NCI-H2196 treated with DMSO at 0.1 percent for 48 hours (cell line): ENCODE measurements around the gene SCN4A.
A peak's percentile ranks its signal among the peaks of the same experiment; 100 is the strongest.
"Not testable (repeated sequence)": the region's sequence is repeated elsewhere in the genome, so short reads cannot be mapped to it uniquely, and the experiment has no call there.

Experiments
- DNase-seq: peaks from one replicate; lab custom pipeline; 2025; ENCODE audit not compliant: unreplicated experiment; lab: John Stamatoyannopoulos, UW

Gene SCN4A

DNA sequence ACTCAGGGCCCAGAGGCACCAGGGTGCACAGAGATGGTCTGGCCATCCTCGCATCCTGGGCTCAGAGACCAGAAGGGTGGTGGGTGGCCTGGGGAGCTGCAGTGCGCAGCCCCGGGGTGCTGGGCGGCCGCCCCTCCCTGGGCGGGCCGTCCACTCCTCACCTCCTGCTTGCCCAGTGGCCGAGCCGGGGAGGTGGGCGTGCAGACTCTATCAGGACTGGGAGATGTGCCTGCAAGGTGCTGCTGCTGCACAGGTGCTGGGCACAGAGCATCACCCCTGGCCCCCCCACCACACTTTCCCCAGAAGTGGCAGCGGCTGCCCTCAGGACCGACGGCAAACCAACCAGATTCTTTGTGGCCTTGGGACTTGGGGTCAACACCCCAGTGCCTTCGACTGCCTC is at the start of gene SCN4A:
Gene SCN4A (minus strand): TSS at position 123 of the 400 bp plus-strand sequence. CDS start 77 bp downstream, at position 46.
- DNase-seq, result no peak

DNA sequence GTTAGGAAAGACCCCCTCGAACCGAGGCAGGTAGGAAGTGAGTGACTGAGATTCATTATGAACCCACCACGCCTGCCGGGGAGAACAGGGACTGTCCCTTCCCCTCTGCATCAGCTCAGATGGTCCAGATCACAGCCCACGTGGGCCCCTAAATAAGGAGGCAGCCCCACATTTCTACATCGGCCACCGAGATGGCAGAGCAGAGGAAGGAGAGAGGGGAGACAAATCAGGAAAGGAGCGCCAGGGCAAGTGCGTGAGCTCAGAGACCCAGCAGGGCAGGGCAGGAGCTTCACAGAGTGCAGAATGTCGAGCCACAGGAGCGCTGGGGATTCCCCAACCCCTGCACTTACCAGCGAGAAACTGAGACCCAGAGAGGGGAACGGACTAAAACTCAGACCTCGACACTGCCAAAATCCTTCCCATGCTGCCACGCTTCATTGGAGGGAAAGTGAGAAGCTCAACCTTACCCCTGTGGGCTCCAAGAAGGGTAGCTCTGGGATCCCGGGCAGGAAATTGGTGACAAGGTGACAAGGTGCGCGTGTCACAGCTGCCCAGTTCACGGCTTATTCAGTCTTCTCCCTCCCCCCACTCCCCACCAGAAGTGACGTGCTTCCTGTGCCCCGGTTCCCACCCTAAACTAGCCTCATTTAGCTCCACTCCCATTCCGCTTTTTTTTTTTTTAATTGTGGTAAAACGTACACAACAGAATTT is 47.5 kb upstream of the SCN4A start, which contains the start of gene ICAM2:
Gene ICAM2 (minus strand): TSS at position 578 of the 711 bp plus-strand sequence. CDS start 13,942 bp downstream, outside the sequence.
- DNase-seq, result no peak

GRCh38 chr17:64019551-64019961 is 46.8 kb upstream of the SCN4A start:
- not testable (repeated sequence) for DNase-seq

DNA sequence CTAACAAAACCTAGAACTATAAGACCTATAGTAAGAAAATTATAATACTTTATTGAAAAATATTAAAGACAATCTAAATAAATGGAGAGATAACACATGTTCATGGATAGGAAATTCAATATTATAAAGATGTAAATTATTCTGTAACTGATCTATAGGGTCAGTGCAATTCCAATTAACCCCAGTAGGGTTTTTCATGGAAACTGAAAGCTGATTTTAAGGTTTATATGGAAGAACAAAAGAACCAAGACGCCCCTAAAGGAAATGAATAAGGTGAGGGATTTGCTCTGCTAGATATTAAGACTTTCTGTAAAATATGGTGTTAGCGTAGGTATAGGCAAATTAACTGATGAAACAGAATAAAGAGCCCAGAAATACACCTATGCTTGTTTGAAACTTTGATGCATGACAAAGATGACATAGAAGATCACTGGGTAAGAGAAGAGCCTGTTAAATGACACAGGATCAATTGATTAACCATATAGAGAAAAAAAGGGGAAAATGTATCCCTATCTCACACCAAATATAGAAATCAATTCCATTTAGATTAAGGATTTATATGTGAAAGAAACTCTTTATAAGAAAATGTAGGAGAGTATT is 44.8 kb upstream of the SCN4A start:
- DNase-seq, result no peak

DNA sequence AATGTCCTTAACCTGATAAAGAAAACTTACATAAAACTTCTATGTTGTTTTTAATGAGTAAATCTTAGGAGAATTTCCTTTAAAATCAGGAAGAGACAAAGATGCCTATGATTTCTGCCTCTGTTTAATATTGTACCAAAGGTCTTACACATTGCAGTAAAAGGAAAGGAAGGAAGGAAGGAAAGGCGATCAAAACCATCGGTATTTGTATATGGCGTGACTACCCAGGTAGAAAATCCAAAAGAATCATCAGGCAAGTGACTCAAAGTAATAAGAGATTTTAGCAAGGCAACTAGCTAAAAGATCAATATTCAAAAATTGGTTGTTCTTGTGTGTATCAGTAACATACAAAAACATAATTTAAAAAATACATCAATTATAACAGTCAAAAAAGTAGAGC is 44.3 kb upstream of the SCN4A start:
- no peak for DNase-seq

DNA sequence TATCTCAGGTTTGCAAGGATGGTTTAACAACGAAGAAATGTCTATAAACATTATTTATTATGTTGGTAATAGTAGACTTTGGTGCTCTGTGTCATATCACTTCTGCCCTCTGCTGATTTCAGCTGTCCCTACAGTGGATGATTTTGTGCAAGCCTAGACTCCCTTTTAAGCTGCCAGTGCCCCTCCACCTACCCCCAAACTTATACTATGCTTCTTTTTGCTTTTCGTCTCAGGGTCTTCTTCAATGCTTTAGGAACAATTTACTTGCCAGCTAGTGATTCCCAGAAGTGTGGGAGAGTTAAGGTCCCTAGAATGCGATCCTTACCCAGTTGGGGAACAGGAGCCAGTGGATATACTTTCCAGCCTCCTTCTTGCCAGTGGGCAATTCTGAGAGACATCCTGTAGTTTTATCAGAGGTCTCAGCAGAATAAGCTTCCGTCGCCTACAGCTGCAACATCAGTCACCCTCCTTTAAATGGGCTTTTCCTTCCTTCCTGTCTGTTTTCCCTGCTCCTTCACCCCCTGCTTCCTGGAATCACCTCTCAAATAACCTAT is 43.6 kb upstream of the SCN4A start:
- no peak for DNase-seq

DNA sequence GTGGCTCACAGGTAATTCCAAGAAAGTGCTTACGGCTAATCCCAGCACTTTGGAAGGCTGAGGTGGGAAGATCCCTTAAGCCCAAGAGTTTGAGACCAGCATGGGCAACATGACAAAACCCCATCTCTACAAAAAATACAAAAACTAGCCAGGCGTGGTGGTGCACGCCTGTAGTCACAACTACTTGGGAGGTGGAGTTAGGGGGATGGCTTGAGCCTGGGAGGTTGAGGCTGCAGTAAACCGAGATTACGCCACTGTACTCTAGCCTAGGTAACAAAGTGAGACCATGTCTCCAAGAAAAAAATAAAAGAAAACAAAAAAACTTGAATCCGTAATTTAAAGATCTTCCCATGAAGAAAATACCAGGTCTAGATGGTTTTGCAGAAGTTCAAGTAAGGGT is 42.7 kb upstream of the SCN4A start:
- DNase-seq, result no peak

DNA sequence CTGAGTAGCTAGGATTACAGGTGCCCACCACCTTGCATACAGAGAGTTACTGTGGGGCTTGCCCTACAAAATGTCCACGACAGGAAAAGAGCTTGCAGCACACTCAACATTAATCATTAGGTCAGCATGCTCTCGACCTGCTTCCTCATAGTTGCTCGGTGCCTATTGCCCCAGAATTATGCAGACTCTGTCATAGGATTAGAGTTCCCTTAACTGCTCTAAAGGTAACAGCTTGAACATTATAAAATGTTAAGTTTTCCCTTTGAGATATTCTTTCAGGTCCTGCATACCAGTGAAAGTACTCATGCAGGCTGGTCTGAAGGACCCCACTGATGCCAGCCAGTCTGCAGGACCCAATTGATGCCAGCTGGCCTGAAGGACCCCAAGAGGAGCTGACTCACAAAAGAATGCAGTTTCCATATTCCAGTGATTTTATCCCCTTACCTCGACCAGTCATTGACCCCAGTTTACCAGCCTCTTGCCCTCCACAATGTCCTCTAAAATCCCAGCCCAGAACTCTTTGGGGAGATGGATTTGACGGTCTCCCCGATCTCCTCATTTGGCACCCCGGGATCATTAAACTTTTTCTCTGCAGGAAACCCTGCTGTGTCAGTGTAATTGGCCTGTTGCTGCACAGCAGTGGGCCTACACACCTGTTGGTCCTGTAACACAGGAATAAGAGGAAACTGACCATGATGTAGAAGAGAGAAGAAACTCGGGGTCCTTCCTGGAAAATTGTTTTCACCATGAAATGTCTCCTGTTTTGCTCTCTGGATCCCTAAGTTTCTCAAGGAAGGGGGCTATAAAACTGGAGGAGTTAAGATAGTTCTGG is 37.1 kb upstream of the SCN4A start:
- DNase-seq, result no peak

GRCh38 chr17:64008830-64009229 is 36.1 kb upstream of the SCN4A start:
- DNase-seq, result no peak

GRCh38 chr17:64008346-64008745 is 35.6 kb upstream of the SCN4A start:
- DNase-seq, result no peak

GRCh38 chr17:64007838-64008282 is 35.1 kb upstream of the SCN4A start:
- no peak for DNase-seq

GRCh38 chr17:64007089-64007837 is 34.5 kb upstream of the SCN4A start:
- peak; percentile 7 for DNase-seq

DNA sequence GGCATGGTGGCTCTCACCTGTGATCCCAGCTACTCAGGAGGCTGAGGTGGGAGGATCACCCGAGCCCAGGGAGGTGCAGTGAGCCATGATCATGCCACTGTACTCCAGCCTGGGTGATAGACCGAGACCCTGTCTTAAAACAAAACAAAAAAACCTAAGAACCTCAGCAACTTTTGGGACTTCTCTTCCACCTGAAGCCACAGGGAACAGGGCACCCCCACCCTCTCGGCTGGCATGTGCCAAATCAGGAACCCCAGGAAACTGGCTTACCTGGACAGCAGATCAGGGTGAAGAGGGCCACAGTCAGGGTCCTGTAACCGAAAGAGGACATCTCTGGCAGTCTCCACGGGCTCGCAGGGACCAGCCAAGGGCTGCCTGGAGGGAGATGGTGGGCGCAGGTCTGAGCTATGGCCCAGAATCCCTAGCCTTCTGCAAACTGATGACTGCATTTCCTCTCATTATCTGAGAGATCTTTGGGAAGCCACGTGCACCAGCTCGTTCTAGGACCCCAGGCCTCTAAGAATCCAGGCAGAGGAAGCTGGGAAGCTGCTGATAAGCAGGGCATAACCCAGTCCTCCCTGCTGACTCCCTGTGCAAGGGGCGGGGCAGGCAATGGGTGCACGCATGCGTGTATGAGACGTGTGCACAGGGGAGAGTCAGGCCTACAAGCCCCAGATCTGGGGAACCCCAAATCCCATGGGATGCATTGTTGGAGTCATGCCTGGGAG is 33.8 kb upstream of the SCN4A start:
- no peak for DNase-seq

- DNase-seq, result peak; percentile 73
These were observed 33.0 kb upstream of the SCN4A start for GRCh38 chr17:64005734-64006167.

DNA sequence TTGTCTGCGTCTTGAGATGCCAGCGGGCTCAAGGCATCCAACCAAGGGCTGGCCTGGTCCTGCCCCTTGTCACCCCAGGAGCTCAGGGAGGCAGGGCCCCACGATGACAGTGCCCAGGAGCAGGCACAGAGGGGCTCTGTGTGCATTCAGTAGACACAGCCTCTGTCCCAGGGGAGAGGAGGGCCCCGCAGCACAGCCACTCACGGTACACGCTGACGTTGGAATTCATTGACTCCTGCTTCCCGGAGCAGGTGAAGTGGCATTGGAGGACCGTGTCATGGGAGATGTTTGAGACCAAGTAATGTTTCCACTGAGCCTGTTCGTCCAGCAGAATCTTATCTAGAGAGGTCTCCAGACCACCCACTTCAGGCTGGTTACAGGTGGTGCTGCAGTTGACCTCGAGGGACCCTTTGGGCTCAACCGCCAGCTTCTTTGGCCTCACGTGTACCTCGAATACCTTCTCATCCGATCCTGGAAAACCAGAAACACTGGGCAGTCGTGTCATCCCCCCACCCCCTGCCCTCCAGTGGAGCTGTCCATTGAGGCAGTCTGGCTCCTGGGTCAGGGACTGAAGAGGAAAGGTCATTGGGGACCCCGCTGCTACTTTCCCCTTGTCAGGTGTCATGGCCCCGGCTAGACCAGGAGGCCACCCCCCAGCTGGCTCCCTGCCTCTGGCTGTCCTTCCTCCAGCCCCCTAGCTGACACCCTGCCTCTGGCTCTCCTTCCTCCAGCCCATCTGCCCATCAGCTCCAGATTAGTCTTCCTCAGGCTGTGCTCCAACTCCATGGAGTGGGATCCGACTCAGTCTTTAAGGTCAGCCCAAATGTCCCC is 32.4 kb upstream of the SCN4A start:
- DNase-seq, result no peak

GRCh38 chr17:64004218-64004770 is 31.6 kb upstream of the SCN4A start:
- DNase-seq, result no peak

DNA sequence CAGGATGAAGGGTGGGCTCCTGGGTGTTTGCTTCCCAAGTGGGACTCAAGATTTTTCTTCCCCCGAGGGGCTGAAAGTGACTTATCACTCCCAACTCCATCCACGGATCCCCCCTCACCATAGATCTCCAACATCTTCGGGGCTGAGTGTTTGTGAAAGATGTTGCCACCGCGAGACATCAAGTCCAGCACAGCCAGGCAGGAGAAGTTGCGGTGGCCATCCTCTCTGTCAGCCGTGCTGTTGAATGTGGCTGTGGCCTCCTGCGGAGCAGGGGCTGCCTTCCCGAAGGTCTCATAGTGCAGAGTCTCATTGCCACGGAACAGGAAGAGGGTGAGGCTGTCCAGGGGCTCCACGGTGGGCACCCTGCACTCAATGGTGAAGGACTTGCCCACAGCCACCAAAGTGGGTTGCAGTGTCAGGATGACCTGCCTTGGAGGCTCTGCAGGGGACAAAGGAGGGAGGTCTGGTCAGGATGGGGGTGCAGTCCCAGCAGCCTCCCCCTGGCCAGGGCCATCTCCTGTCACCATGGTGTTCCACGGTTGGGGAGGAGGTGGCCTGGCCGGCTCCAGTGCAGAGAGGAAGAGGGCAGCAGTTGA is 30.9 kb upstream of the SCN4A start:
- no peak for DNase-seq
